HPDE6-E6E7 (cell line): Measurements from ENCODE around the gene MRPL20.
"Not testable (repeated sequence)": the region's sequence is repeated elsewhere in the genome, so short reads cannot be mapped to it uniquely, and the experiment has no call there.

ENCODE experiments used
- DNase-seq: peaks from one replicate; pipeline ENCODE4 v3.0.0; 2011; ENCODE audit warnings: missing footprints; ENCODE audit errors: extremely low spot score

The MRPL20 gene

DNA sequence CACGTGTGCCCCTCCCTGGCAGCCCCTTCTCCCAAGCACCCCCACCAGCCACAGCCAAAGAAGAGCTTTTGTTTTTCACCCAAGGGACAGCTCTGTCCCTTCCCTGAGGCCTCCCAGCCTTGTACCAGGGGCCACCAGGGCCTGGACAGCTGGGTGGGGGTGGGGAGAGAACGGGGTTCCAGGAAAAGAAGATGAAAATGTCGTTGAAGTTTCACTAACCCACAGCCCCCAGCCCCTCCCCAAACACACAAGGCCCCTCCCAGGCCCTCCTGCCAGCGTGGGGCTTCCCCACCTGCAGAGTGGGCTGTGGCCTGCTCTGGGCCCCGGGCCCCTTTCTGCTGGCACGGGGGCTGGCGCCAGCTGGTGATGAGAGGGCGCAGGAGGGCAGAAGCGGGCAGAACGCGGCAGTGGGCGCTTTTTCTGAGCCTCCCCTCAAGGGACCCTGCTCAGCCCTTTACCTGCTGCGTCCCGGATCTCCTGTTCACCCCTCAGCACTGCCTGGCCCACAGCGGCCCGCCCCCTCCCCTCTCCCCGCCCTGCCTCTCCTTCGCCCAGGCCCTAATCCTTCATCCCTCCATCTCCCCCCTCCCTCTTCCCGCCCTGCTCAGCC is 19.5 kb upstream of the MRPL20 start:
- DNase-seq = no peak

DNA sequence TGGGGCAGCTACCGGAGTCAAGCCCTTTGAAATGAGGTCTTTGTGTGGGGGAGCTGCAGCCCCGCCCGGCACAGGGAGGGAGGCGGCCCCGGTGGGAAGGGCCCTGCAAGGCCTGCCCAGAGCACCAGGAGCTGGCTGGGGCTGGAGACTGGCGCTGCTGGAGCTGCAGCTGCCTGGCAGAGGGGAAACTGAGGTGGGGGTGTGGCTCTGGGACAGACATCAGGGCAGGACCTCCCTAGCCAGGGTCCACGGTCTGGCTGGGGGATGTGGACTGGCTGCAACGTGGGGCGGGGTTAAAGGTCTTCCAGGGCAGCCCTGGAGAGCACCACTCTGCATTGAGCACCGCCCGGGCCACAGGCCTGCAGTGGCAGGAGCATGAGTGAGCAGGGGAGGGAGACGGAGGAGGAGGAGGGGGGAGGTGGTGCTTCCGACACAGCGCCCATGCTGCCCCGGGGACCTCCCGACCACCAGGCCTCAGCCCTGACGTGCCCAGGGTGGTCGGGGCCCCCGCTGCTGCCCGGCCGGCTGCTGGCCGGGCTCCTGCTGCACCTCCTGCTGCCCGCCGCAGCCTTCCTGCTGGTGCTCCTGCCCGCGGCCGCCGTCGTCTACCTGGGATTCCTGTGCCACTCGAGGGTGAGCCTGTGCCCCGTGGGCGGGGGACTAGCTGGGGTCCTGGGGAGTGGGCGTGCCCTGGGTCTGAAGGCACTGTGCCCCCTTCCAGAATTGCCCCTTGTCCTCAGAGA is 18.8 kb upstream of the MRPL20 start:
- DNase-seq = no peak

DNA sequence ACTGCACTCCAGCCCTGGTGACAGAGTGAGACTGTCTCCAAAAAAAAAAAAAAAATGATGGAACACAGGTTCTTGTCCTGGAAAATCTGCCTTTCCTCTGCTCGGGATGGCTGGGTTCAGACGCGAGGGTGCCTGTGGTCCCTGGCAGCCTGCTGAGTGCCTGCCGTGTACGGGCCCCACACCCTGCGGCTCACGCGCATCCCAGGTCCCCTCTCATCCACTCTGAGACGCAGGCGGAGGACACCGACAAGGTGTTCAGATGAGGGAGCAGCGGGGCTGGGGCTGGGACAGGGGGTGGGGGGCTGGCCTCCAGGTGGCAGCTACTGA is 18.3 kb upstream of the MRPL20 start:
- DNase-seq = no peak

DNA sequence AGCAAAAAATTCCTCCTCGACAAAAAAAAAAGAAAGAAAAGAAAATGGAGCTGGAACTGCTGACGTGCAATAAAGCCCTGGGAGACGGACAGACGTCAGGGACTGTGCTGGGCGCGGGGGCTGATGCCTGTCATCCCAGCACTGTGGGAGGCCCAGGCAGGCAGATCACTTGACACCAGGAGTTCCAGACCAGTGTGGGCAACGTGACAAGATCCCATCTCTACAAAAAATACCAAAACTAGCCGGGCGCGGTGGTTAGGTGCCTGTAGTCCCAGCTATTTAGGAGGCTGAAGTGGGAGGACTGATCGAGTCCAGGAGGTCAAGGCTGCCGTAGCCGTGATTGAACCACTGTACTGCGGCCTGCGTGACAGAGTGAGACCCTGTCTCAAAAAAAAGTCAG is 17.6 kb upstream of the MRPL20 start:
- DNase-seq = no peak

DNA sequence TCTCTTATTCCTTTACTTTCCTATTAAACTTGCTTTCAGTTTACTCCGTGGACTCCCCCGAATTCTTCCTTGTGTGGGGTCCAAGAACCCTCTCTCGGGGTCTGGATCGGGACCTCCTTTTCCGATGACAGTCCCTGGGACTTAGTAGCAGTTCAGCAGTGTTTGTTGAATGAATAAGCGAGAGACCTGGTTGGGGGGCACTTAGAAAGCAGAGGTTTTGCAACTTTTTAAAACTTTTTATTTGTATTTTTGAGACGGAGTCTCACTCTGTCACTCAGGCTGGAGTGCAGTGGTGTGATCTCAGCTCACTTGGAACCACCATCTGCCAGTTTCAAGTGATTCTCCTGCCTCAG is 16.1 kb upstream of the MRPL20 start:
- DNase-seq = no peak

DNA sequence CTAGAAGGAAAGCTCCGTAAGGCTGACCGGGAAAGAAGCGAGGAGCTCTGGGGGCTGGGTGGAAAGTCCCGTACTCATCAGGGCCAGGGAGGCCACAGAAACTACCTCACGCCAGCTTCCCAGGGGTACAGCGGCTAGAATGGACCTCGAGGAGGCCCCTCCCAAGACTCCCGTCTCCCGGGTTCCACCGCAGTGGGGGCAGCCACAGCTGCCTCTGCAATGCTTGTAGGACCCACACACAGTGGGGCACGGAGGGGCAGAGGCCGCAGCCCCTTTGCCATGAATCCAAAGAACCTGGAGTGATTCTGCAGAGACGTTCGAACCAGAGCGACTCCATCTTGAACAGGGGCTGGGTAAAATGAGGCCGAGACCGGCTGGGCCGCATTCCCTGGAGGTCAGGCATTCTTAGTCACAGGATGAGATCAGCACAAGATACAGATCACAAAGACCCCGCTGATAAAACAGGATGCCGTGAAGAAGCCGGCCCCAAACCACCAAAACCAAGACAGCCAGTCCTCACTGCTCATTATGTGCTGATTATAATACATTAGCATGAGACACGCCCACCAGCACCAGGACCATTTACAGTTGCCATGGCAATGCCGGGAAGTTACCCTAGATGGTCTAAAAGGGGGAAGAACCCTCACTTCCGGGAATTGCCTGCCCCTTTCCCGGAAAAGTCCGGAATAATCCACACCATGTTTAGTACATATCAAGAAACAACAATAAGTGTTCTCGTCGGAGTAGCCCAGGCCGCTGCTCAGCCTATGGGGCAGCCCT is 15.6 kb upstream of the MRPL20 start:
- DNase-seq = no peak

DNA sequence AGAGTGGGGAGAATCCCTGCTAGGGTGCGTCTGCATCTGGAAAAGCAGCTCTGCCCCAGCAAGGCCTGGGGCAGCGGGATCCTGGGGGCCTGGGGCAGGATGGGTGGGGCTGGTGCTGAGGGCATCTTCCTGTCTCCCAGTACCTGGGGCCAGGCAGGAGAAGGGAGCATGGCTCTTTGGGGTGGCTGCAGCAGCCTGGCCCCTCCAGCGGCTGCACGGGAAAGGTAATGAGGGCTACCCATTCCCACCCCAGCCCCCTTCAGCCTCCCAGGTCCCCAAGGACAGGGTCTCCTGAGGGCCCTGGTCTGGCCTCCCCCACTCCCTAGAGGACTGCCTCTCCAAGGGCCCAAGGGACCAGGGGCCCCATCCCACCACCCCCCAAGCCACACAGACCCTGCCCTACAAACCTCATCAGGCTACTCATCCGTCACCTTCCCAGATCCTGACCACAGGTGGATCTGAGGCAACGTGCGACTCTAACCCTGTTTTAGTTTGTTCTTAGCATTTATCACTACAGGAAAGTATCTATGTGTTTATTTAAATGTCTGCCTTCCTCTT is 14.9 kb upstream of the MRPL20 start:
- no peak for DNase-seq

DNA sequence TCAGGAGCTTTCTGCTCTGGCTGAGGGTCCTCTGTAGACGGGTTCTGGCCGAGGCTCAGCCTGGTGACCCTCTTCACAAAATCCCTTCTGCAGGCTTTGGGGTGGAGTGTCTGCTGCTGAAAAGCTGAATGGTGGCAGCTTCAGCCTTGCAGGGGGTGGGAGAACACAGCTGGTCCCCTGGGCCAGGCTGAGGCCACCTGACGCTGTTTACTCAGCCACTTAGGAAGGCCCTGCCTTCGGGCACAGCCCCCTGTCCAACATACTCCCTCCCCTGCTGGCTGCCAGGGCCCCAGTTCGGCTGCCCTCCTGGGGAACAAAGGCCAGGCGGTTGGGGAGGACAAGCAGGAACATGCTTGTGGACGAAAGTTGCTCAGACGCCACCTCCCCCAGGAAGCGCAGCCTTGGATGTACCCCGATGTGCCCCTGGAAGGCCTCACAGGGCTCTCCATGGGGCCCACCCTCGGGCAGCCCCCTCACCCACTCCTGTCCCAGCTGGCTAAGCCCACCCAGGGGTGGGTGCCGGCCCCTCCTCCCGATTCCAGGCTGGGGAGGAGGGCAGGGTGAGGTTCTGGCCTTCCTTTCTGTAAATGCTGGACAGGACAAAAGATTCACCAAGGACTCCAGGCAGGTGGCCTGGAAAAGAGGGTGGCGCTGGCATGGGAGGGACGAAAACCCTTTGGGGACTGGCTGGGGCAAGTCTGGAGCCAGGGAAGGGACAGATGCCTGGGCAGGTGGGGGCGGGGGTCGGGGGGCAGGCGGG is 14.2 kb upstream of the MRPL20 start, which contains the start of gene ANKRD65:
TSS of gene ANKRD65 (minus strand) at position 130 of the 760 bp plus-strand sequence. CDS start 271 bp downstream, outside the sequence.
- no peak for DNase-seq

DNA sequence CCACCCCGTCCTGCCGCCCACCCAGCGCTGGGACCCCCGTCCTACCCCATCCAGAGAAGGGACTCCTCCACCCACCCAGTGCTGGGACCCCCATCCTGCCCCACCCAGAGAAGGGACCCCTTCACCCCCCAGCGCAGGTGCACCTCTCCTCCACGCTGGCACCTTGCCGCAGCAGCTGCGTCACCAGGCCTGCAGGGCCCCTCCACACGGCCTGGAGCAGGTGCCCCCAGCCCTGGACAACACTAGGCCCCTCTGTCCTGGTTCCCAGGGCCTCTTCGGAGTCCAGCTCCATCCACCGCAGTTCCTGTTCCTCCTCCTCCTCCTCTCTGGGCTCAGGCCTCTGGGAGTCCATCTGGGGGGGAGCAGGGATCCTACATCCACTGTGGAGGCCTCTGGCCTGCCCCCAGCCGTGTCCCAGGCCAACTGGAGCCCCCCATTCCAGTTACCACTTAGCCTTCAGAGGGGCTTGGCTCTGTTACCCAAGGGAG is 13.6 kb upstream of the MRPL20 start:
- no peak for DNase-seq

DNA sequence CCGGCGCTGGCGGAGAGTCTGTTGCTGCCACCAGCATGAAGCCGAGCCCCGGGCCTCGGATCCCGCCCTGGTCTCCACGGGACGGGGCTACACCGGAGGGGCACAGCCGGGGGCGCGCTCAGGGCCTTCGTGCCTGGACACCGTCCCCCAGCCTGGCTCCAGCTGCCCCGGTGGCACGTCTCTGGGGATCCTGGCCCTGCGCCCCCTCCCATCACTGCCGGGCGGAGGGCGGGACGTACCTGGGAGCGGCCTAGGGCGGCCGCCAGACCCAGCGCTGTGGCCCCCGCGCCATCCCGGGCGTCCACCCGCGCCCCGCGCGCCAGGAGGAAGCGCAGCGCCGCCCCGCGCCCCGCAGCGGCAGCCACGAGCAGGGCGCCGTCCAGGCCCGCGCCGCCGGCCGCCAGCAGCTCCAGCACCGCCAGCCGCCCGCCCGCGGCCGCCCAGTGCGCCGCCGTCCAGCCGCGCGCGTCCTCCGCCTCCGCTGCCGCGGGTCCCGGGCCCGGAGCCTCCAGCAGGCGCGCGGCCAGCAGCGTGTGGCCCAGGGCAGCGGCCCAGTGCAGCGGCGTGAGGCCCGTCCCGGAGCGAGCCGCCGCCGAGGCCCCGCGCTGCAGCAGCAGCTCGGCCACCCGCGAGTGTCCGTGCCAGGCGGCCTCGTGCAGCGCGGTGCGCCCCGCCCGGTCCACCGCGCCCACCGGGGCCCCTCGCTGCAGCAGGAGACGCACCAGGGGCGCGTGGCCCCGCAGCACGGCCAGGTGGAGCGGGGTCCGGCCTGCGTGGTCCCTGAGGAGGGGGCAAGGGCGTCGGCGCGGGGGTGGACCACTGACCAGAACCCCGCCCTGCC is 12.9 kb upstream of the MRPL20 start:
- DNase-seq = no peak

DNA sequence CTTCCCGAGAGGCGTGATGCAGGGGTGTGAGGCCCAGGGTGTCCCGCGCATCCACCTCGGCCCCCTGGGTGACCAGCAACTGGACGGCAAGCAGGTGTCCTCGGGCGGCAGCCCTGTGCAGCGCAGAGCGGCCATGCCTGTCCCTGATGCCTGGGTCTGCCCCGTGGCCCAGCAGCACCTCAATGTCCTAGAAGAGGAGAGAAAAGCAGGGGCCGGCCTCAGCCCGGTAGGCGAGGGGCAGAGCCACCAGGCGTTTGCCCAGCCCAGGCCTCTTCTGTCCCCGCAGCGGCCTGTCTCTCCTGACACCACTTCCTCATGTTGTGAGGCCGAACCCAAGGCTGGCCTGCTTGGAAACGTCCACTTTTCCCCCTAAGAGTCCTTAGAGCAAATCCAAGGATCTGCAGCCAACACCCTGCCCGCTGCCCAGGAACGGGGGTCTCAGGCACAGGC is 12.3 kb upstream of the MRPL20 start:
- no peak for DNase-seq

DNA sequence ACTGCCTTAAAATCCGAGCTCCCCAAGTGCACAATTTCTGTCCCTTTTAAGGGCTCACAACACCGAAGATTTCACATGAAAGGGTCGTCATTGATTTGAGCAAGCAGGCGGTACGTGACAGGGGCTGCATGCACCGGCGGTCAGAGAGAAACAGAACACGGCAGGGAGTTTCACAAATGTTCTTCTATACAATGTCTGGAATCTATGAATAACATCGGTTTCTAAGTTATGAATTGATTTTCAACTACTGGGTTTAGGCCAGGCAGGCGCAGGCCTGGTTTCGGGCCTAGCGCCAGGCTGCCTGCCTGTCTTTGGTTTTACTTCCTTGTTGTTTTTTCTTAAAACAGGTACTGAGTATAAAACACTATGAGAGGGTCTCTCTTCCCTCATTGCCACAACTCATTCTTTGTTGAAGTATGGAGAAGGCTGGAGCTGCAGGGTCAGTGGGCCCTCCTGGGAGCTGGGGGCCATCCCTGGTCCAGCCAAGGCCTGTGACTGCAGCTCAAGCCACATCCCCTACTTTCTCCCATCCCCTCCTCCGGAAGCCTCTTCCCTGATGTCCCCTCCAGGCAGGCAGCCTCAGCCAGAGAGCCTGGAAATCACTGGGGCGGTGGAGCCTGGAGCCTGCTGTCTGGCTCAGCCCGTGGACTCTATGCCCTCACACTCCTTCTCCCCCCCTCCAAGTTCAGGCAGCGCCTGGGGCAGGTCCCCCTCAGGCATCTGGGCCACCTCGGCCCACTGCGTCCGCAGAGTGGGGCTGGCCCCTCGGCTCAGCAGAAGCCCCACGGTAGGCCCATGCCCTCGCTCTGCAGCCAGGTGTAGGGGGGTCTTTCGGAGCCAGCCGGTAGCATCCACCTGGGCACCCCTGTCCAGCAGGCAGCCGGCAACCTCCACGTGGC is 11.6 kb upstream of the MRPL20 start:
- DNase-seq = no peak

DNA sequence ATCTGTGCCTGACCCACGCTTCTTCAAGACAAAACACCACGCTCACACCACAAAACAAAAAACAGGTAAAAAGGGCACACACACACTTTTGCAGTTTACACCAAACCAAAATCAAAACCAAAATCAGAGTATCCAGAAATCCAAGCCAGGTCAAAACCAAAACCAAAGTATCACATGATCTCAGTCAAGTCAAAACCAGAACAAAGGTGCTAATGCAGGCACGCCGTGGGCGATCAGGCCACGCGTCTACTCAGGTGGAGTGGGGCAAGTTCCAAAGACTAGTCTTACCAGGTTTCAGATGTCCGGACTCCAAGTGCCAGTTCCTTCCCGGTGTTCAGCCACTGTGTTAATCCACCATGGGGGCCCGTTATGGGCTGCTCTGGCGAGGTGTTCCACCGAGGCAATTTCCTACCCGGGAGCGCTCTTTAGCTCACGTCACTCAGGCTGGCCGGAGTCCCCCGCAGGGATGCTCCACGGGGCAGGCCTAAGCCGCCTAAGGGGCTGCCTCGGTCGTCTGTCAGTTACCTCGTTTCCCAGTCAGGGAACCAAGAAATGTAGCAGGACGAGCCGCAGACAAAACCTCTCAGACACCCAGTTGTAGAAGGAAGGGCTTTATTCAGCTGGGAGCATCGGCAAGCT is 10.9 kb upstream of the MRPL20 start:
- DNase-seq = not testable (repeated sequence)

DNA sequence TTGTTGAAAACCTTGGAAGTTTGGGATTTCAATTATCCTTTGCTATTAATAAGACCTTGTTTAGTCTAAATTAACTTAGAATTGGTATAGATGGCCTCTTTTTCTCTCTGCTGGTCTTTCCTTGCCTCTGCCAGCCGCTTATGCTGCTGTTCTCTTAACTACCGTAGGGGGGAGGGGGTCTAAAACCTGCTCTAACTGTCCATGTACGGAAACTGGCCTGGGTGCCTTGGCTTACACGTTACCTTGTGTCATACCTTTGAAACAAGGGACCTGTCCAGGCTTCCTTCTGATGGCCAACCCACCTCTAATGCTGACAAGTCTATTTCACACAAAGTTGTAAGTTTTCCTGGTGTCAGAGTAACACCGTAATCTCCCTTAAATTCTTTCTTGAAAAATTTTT is 10.3 kb upstream of the MRPL20 start:
- not testable (repeated sequence) for DNase-seq

DNA sequence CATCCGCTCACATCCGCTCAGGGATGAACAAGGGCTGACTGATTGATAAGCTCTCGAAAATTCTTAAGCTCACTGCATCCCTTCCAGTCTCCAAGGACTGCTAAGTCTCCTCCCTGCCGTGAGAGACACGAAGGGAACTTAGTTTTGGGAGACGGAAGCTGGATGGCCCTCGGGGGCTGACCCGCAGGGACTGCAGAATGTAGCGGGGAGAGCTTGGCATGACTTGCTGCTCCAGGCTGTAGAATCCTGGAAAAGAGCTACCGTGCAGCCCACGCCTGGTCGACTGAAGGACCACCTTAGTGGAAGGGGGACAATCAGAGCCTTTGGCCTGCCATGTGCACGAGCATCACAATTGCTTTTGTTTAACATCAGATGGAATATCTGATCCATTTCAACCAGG is 8.7 kb upstream of the MRPL20 start:
- no peak for DNase-seq

DNA sequence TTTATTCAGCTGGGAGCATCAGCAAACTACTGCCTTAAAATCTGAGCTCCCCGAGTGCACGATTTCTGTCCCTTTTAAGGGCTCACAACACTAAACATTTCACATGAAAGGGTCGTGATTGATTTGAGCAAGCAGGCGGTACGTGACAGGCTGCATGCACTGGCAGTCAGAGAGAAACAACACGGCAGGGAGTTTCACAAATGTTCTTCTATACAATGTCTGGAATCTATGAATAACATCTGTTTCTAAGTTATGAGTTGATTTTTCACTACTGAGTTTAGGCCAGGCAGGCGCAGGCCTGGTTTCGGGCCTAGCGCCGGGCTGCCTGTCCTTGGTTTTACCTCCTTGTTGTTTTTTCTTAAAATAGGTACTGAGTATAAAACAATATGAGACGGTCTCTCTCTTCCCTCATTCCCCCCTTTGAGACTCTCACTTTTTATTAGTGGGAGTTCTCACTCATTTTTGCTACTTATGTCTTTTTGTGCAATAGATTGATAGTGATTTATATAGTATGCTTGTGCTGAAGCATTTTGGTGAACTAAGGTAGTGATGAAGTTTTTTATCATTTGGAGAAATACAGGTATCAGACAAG is 5.3 kb upstream of the MRPL20 start:
- DNase-seq = not testable (repeated sequence)

DNA sequence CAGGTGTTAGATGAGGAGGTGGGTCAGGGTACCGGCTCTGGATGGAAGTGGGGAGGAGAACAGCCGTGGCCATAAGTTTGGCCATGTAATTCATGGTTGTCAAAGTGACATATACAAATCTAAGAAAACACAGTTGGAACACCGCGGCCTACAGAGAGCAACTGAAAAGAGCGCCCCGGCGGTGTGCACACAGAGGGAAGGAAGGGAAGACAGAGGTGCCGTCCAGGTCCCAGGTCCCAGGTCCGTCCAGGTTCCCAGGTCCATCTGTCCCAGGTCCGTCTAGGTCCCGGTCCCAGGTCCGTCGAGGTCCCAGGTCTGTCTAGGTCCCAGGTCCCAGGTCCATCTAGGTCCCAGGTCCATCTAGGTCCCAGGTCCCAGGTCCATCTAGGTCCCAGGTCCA is 4.5 kb upstream of the MRPL20 start:
- no peak for DNase-seq

DNA sequence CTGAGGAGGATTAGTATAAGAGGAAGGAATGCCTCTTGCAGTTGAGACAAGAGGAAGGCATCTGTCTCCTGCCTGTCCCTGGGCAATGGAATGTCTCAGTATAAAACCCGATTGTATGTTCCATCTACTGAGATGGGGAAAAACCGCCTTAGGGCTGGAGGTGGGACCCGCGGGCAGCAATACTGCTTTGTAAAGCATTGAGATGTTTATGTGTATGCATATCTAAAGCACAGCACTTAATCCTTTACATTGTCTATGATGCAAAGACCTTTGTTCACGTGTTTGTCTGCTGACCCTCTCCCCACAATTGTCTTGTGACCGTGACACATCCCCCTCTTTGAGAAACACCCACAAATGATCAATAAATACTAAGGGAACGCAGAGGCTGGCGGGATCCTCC is 3.1 kb upstream of the MRPL20 start:
- not testable (repeated sequence) for DNase-seq
